PC-3 (cell line): ENCODE data around the gene ZP1. TPM values are rescaled to one million over a fixed set of nuclear protein-coding genes. Genes with fewer than 3 reads are reported as not detected.
A peak's percentile ranks its signal among the peaks of the same experiment; 100 is the strongest.

Experiments
- ATAC-seq: fragments of 200-7000 bp; cut with Tn5 transposase; 2 replicates; pipeline ENCODE4 v1.9.1; 2020; ENCODE audit warnings: mild to moderate bottlenecking, moderate library complexity
- BruUV-seq: library from RNA; stranded (reverse); fragments of 400-500 nt; replicated peaks from 2 replicates; lab custom pipeline; 2021; lab: Mats Ljungman, UMichigan
- CTCF ChIA-PET: fragments of 300-600 bp; sonication (Branson Sonifier 250); formaldehyde crosslinking; loops from one replicate; lab custom pipeline; 2022; ENCODE audit warnings: antibody characterized with exemption; lab: Charles Lee
- POLR2A ChIA-PET: fragments of 300-600 bp; sonication (Branson Sonifier 250); formaldehyde crosslinking; loops from one replicate; lab custom pipeline; 2022; ENCODE audit warnings: antibody characterized with exemption; ENCODE audit not compliant: unreplicated experiment; lab: Charles Lee
- DNase-seq: peaks from one replicate; pipeline ENCODE4 v3.0.0-alpha.2; 2015
- H2AFZ ChIP-seq: fragments of 300-600 bp; sonication (generic); 2 replicates; pipeline ENCODE4 v1.6.0; 2016; ENCODE audit warnings: antibody characterized with exemption, low read length
- H3F3A ChIP-seq: fragments of 300-600 bp; sonication (generic); one replicate; pipeline ENCODE4 v1.6.0; 2017; ENCODE audit warnings: antibody characterized with exemption, low read length, control low read depth, mild to moderate bottlenecking; ENCODE audit not compliant: unreplicated experiment
- H3K27ac ChIP-seq: fragments of 300-600 bp; sonication (generic); 2 replicates; pipeline ENCODE4 v1.5.1; 2016; ENCODE audit warnings: mild to moderate bottlenecking, low read length
- H3K27me3 ChIP-seq: fragments of 300-600 bp; sonication (generic); 2 replicates; pipeline ENCODE4 v1.6.1; 2016; ENCODE audit warnings: low read length, mixed read lengths
- H3K36me3 ChIP-seq: fragments of 300-600 bp; sonication (generic); 2 replicates; pipeline ENCODE4 v1.6.1; 2016; ENCODE audit warnings: low read depth, mixed run types, low read length, mixed read lengths
- H3K4me1 ChIP-seq: fragments of 300-600 bp; sonication (generic); 2 replicates; pipeline ENCODE4 v1.5.1; 2016; ENCODE audit warnings: low read length; ENCODE audit not compliant: insufficient read depth
- H3K4me2 ChIP-seq: fragments of 300-600 bp; sonication (generic); 2 replicates; pipeline ENCODE4 v1.6.0; 2016; ENCODE audit warnings: low read length
- H3K4me3 ChIP-seq: fragments of 300-600 bp; sonication (generic); 2 replicates; pipeline ENCODE4 v1.5.1; 2016; ENCODE audit warnings: mild to moderate bottlenecking, low read length, mixed read lengths
- H3K79me2 ChIP-seq: fragments of 300-600 bp; sonication (generic); 2 replicates; pipeline ENCODE4 v1.6.1; 2017; ENCODE audit warnings: low read length, mixed read lengths
- H3K9ac ChIP-seq: fragments of 300-600 bp; sonication (generic); 2 replicates; pipeline ENCODE4 v1.6.0; 2016; ENCODE audit warnings: mild to moderate bottlenecking, low read length
- H3K9me2 ChIP-seq: fragments of 300-600 bp; sonication (generic); replicated peaks from 2 replicates; pipeline ENCODE4 v1.6.1; 2016; ENCODE audit warnings: mixed run types, low read length, mixed read lengths
- H3K9me3 ChIP-seq: fragments of 300-600 bp; sonication (generic); 2 replicates; pipeline ENCODE4 v1.6.1; 2016; ENCODE audit warnings: low read length, mixed read lengths
- H4K20me1 ChIP-seq: fragments of 300-600 bp; sonication (generic); 2 replicates; pipeline ENCODE4 v1.6.1; 2016; ENCODE audit warnings: low read length, mixed read lengths
- CTCF ChIP-seq: fragments of 300-600 bp; sonication (generic); conservative IDR thresholded peaks from 2 replicates; pipeline ENCODE4 v1.5.1; 2017; ENCODE audit warnings: antibody characterized with exemption, low read depth, mild to moderate bottlenecking, low read length
- EZH2 ChIP-seq: fragments of 300-600 bp; sonication (generic); IDR thresholded peaks from one replicate; pipeline ENCODE4 v1.6.1; 2017; ENCODE audit warnings: antibody characterized with exemption, mild to moderate bottlenecking, low read length; ENCODE audit not compliant: unreplicated experiment
- EZH2phosphoT487 ChIP-seq: fragments of 300-600 bp; sonication (generic); IDR thresholded peaks from 2 replicates; pipeline ENCODE4 v1.6.1; 2018; ENCODE audit warnings: mild to moderate bottlenecking, antibody characterized with exemption, low read length, borderline replicate concordance
- intact Hi-C: fragments of 100-400 bp; cut with micrococcal nuclease; formaldehyde crosslinking; loops from 2 replicates; pipeline ENCODE4 v1.9.0; 2023
- total RNA-seq: library from RNA; depleted of rRNA; stranded (reverse); fragments of >200 nt; gene quantifications from 2 replicates; pipeline ENCODE4 v1.2.3, GENCODE V29; 2014

The ZP1 gene
- total RNA-seq, 1 experiment from 2014 or later: not detected

- POLR2A ChIA-PET: interaction anchor here (0.6 kb wide), 1 partner anchor 1134 kb away, joined by 3 read pairs; no protein-coding TSS in a partner anchor
- Histone ChIP-seq H3K79me2 (peaks cover 58% of the 10 kb centered on the region), H3K27ac (peak overlapping the region; percentile 73), H3K36me3 (peaks cover 10% of the 10 kb centered on the region; the same call in 1 of the 2 replicates), H4K20me1 (peaks cover 7% of the 10 kb centered on the region), H3K9me2 (no peaks in the 10 kb centered on the region), H3K4me1 (peaks cover 36% of the 10 kb centered on the region), H3K9ac (peak overlapping the region; percentile 89), H3K4me2 (peak overlapping the region; percentile 93), H2AFZ (peak overlapping the region; percentile 97), H3K4me3 (peak overlapping the region; percentile 73), H3F3A (peaks cover 7% of the 10 kb centered on the region), H3K27me3 (no peaks in the 10 kb centered on the region), H3K9me3 (no peaks in the 10 kb centered on the region)
- ATAC-seq: peak; percentile 23
- DNase-seq: peak; percentile 48
- intact Hi-C loops: loop anchor here (1.0 to 5.0 kb wide), 5 partner anchors 10 to 273 kb away; partner anchors contain the start of genes TMEM132A and VPS37C
- BruUV-seq: no TSS peak
- CTCF ChIA-PET: interaction anchor here (0.6 to 1.9 kb wide), 11 partner anchors 15 to 215 kb away, joined by 3 to 13 read pairs (median 4); no protein-coding TSS in a partner anchor
- TF ChIP-seq EZH2phosphoT487: no peak
- no peak for TF ChIP-seq EZH2
- no peak for TF ChIP-seq CTCF
Measured at GRCh38 chr11:60914633-60915247, 47.4 kb downstream of the ZP1 start.

- Histone ChIP-seq H3K4me2 (peak overlapping the region; percentile 93), H3K9me2 (no peaks in the 10 kb centered on the region), H3K79me2 (peaks cover 61% of the 10 kb centered on the region), H3K9me3 (no peaks in the 10 kb centered on the region), H3K4me3 (peak overlapping the region; percentile 73), H4K20me1 (peaks cover 7% of the 10 kb centered on the region), H3K4me1 (peaks cover 36% of the 10 kb centered on the region), H3K9ac (peak overlapping the region; percentile 89), H2AFZ (peak overlapping the region; percentile 97), H3F3A (peaks cover 7% of the 10 kb centered on the region), H3K36me3 (peaks cover 16% of the 10 kb centered on the region; the same call in 1 of the 2 replicates), H3K27ac (peak overlapping the region; percentile 73), H3K27me3 (no peaks in the 10 kb centered on the region)
- TF ChIP-seq EZH2 (no peak), EZH2phosphoT487 (no peak), CTCF (peak; percentile 77)
- ChIA-PET POLR2A (no interaction called here), CTCF (interaction anchor here (0.6 to 1.2 kb wide), 9 partner anchors 16 to 261 kb away, joined by 3 to 7 read pairs (median 4); no protein-coding TSS in a partner anchor)
- TSS peak; percentile 38 for BruUV-seq
- peak; percentile 77 for ATAC-seq
- peak; percentile 95 for DNase-seq
- intact Hi-C loops: loop anchor here (1.0 to 5.0 kb wide), 5 partner anchors 9 to 272 kb away; partner anchors contain the start of genes TMEM132A and VPS37C
Measured at GRCh38 chr11:60915248-60915914, 48.0 kb downstream of the ZP1 start.
